Activated gamma-delta T cell treated with anti-CD3 and anti-CD28 coated beads, Interleukin-2, amount 50 U/mL, for 16 hours (primary cell): ENCODE results near the gene BRCA2.

Experiments
- DNase-seq: peaks from one replicate; pipeline ENCODE4 v3.0.0-alpha.2; 2020; ENCODE audit warnings: low read depth

Gene BRCA2

GRCh38 chr13:32427852-32428580 is 112.7 kb downstream of the BRCA2 start, which contains the start of gene N4BP2L1:
TSS of gene N4BP2L1 (minus strand) at chr13:32428130. CDS start at chr13:32428082, 48 bp downstream.
- peak; percentile 72 for DNase-seq

- no peak for DNase-seq
Observed at GRCh38 chr13:32428581-32429432, 113.5 kb downstream of the BRCA2 start.

DNA sequence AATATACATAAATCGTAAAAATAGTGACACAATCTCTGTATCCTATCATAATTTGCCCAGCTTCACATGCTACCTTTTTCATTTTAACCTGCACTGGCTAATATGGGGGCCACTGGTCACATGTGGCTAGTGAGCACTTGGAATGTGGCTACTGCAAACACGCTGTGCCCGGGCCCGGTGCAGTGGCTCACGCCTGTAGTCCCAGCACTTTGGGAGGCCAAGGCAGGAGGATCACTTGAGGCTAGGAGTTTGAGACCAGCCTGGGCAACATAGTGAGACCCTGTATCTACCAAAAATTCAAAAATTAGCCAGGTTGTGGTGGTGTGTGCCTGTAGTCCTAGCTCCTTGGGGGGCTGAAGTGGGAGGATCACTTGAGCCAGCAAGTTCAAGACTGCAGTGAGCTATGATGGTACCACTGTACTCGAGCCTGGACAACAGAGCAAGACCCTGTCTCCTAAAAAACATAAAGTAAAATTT is 114.2 kb downstream of the BRCA2 start:
- no peak for DNase-seq

- no peak for DNase-seq
Observed at GRCh38 chr13:32430018-32430747, 114.9 kb downstream of the BRCA2 start.

DNA sequence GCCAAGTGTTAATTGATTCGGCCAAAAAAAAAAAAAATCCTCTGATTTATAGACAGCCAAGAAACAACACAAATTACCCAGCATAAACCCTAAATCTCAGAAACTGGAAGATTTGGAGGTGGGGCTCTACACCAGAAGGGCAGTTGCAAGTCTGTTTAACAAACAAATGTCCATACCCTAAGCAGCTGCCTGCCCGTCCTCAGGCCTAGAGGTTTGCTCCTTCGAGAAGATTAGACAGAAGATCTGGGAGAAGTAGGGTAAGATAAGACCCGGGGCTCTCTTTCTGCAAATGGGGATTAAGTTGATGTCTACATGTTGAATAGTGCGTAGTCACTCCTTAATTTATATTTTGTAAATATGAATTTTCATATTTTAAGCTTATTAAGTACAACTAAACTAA is 116.1 kb downstream of the BRCA2 start:
- no peak for DNase-seq

- no peak for DNase-seq
Observed at GRCh38 chr13:32432856-32433255, 117.5 kb downstream of the BRCA2 start.

- no peak for DNase-seq
Observed at GRCh38 chr13:32438871-32439270, 123.6 kb downstream of the BRCA2 start.

- no peak for DNase-seq
Observed at GRCh38 chr13:32443111-32443510, 127.8 kb downstream of the BRCA2 start.

DNA sequence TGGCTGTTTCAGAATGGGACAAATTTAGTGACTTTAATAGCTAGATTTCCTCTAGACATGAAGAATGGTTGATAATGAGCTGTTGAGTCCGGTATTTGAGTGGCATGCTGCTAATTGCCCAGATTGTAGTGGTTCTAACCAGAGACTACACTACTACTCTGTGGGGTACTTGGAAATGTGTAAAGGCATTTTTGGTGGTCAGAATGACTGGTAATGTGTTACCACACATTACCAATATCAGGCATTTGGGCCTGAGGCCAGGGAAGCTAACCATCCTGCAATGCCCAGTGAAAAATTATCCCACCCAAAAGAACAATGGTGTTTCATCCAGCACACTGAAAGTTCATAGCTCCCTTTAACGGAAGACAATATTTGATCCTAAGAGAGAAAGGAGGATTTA is 130.2 kb downstream of the BRCA2 start:
- no peak for DNase-seq

- DNase-seq, result no peak
Observed at GRCh38 chr13:32446220-32446619, 130.9 kb downstream of the BRCA2 start.

- no peak for DNase-seq
Observed at GRCh38 chr13:32446773-32447465, 131.6 kb downstream of the BRCA2 start.

GRCh38 chr13:32447894-32448623 is 132.8 kb downstream of the BRCA2 start:
- no peak for DNase-seq

DNA sequence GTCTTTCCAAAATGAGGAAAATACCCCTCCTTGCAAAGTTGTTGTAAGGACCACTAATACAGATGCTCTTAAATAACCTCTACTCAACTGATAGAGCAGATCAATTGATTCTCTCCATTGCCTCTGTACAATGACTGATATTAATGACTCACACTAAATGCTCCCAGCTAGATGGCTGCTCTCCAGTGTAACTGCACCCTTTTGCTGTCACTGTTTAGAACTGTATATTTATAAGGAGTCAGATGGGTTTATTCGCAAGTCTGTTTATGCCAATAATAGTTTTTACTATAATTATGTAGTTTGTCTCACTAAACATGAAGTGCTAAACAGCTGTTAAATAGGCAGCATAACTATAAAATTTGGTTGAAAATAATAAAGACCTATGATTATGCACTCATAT is 133.7 kb downstream of the BRCA2 start:
- DNase-seq, result no peak
